Fibroblast of lung (primary cell): ENCODE data around the gene RAB43.

Experiments
- EZH2 ChIP-seq: IDR thresholded peaks from 2 replicates; pipeline ENCODE4 v1.5.1; 2012; ENCODE audit warnings: low read length, control low read depth, mild to moderate bottlenecking; ENCODE audit errors: missing control alignments
- TF ChIP-seq, protein P1 (sequence below), 2 donors: IDR thresholded peaks in 1 of 2; conservative IDR thresholded peaks in 1 of 2; 1 replicate in 1 of 2; 2 replicates in 1 of 2; pipeline ENCODE4 v1.5.1; 2011 to 2012; ENCODE audit warnings: low read length in 2 of 2, control low read depth in 1 of 2, inconsistent platforms in 1 of 2, low read depth in 1 of 2, mild to moderate bottlenecking in 1 of 2

DNA sequence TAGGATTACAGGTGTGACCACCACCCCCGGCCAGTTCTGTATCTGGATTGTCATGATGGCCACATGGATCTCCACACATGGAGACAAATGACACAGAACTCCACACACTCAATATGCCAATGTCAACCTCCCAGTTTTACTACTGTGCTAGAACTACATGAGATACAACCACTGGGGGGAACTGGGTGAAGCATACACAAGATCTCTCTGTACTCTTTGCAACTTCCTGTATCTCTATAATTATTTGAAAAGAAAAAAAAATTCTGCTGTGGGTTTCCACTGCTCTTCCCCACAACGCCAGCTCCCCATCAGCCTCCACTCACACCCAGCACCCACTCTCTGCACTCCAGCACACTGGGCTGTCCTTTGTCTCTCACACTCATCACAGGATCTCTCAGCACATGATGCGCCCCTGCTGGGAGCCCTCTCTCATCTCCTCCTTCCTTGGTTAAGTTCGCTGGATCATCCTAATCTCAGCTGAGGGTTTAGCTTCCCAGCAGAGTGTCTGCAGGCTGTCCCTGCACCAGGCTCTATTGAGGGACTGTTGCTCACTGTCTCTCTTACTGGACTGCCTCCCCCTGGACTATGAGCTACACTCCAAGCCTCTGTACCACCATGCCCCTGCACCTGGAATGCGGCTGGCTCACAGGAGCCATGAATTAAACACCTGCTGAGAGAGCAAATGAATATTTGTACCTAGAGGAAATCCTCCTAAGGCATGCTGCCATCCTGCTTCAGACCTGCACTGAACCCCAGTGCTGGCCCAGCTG is 10.7 kb upstream of the RAB43 start:
- TF ChIP-seq, protein P1, sequence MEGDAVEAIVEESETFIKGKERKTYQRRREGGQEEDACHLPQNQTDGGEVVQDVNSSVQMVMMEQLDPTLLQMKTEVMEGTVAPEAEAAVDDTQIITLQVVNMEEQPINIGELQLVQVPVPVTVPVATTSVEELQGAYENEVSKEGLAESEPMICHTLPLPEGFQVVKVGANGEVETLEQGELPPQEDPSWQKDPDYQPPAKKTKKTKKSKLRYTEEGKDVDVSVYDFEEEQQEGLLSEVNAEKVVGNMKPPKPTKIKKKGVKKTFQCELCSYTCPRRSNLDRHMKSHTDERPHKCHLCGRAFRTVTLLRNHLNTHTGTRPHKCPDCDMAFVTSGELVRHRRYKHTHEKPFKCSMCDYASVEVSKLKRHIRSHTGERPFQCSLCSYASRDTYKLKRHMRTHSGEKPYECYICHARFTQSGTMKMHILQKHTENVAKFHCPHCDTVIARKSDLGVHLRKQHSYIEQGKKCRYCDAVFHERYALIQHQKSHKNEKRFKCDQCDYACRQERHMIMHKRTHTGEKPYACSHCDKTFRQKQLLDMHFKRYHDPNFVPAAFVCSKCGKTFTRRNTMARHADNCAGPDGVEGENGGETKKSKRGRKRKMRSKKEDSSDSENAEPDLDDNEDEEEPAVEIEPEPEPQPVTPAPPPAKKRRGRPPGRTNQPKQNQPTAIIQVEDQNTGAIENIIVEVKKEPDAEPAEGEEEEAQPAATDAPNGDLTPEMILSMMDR (conservative IDR thresholded peaks at IDR 0.05 in 1 of 2, IDR thresholded peaks at IDR 0.05 in 1 of 2; ENCODE audit: low read depth in 1 of 2, low read length in 2 of 2) = no peak
- TF ChIP-seq EZH2 = no peak
